GM23338 (cell line): ENCODE data around the gene DRAM1.

ENCODE experiments used
- EZH2 ChIP-seq: fragments of 200-600 bp; sonication (generic); IDR thresholded peaks from one replicate; pipeline ENCODE4 v1.8.0; 2017; ENCODE audit warnings: antibody characterized with exemption, mild to moderate bottlenecking, low read depth; ENCODE audit not compliant: unreplicated experiment
- POLR2AphosphoS5 ChIP-seq: IDR thresholded peaks from 2 replicates; pipeline ENCODE4 v1.6.1; 2016; ENCODE audit warnings: antibody characterized with exemption, low read depth
- STAT1 ChIP-seq: IDR thresholded peaks from one replicate; pipeline ENCODE4 v1.6.1; 2016; ENCODE audit warnings: antibody characterized with exemption; ENCODE audit not compliant: unreplicated experiment
- TF ChIP-seq, protein P1 (sequence below), 2 experiments: fragments of 200-600 bp in 1 of 2; sonication (generic) in 1 of 2; conservative IDR thresholded peaks; 2 replicates each; pipeline versions ENCODE4 v1.5.1 to v1.6.1; 2016 to 2017; ENCODE audit warnings: antibody characterized with exemption in 2 of 2, low read depth in 2 of 2, mild to moderate bottlenecking in 2 of 2, moderate library complexity in 1 of 2
- TF ChIP-seq, protein P2 (sequence below): IDR thresholded peaks from one replicate; pipeline ENCODE4 v1.6.1; 2018; ENCODE audit warnings: antibody characterized with exemption; ENCODE audit not compliant: unreplicated experiment

- TF ChIP-seq EZH2 (no peak), STAT1 (no peak), POLR2AphosphoS5 (no peak)
- TF ChIP-seq, protein P1, sequence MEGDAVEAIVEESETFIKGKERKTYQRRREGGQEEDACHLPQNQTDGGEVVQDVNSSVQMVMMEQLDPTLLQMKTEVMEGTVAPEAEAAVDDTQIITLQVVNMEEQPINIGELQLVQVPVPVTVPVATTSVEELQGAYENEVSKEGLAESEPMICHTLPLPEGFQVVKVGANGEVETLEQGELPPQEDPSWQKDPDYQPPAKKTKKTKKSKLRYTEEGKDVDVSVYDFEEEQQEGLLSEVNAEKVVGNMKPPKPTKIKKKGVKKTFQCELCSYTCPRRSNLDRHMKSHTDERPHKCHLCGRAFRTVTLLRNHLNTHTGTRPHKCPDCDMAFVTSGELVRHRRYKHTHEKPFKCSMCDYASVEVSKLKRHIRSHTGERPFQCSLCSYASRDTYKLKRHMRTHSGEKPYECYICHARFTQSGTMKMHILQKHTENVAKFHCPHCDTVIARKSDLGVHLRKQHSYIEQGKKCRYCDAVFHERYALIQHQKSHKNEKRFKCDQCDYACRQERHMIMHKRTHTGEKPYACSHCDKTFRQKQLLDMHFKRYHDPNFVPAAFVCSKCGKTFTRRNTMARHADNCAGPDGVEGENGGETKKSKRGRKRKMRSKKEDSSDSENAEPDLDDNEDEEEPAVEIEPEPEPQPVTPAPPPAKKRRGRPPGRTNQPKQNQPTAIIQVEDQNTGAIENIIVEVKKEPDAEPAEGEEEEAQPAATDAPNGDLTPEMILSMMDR (conservative IDR thresholded peaks at IDR 0.05; ENCODE audit: low read depth in 2 of 2), result no peak
- TF ChIP-seq, protein P2, sequence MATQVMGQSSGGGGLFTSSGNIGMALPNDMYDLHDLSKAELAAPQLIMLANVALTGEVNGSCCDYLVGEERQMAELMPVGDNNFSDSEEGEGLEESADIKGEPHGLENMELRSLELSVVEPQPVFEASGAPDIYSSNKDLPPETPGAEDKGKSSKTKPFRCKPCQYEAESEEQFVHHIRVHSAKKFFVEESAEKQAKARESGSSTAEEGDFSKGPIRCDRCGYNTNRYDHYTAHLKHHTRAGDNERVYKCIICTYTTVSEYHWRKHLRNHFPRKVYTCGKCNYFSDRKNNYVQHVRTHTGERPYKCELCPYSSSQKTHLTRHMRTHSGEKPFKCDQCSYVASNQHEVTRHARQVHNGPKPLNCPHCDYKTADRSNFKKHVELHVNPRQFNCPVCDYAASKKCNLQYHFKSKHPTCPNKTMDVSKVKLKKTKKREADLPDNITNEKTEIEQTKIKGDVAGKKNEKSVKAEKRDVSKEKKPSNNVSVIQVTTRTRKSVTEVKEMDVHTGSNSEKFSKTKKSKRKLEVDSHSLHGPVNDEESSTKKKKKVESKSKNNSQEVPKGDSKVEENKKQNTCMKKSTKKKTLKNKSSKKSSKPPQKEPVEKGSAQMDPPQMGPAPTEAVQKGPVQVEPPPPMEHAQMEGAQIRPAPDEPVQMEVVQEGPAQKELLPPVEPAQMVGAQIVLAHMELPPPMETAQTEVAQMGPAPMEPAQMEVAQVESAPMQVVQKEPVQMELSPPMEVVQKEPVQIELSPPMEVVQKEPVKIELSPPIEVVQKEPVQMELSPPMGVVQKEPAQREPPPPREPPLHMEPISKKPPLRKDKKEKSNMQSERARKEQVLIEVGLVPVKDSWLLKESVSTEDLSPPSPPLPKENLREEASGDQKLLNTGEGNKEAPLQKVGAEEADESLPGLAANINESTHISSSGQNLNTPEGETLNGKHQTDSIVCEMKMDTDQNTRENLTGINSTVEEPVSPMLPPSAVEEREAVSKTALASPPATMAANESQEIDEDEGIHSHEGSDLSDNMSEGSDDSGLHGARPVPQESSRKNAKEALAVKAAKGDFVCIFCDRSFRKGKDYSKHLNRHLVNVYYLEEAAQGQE, result no peak
Measured at GRCh38 chr12:101838628-101839323, 38.6 kb upstream of the DRAM1 start.
